ENCODE results near the gene TTLL11. TPM values are rescaled to one million over a fixed set of nuclear protein-coding genes. Genes with fewer than 3 reads are reported as not detected.

The TTLL11 gene
- total RNA-seq, 1 experiment from 2014 or later, result 7.0 TPM

- H3K27ac ChIP-seq (ENCODE audit: low read length), result no peak overlapping the region
- DNase-seq, result no peak
- no peaks in the 10 kb centered on the region for H3F3A ChIP-seq (ENCODE audit: low read length, unreplicated experiment)
- BruUV-seq (replicated peaks), result no TSS peak
- no peaks in the 10 kb centered on the region for H4K20me1 ChIP-seq (ENCODE audit: low read length)
- H3K27me3 ChIP-seq (ENCODE audit: low read length), result no peaks in the 10 kb centered on the region
- no peak overlapping the region for H3K9ac ChIP-seq (ENCODE audit: low read length)
- H3K4me1 ChIP-seq (ENCODE audit: insufficient read depth, low read length), result no peaks in the 10 kb centered on the region
- TF ChIP-seq EZH2phosphoT487 (IDR thresholded peaks at IDR 0.05; ENCODE audit: borderline replicate concordance, low read length), result no peak
- TF ChIP-seq, protein P1, sequence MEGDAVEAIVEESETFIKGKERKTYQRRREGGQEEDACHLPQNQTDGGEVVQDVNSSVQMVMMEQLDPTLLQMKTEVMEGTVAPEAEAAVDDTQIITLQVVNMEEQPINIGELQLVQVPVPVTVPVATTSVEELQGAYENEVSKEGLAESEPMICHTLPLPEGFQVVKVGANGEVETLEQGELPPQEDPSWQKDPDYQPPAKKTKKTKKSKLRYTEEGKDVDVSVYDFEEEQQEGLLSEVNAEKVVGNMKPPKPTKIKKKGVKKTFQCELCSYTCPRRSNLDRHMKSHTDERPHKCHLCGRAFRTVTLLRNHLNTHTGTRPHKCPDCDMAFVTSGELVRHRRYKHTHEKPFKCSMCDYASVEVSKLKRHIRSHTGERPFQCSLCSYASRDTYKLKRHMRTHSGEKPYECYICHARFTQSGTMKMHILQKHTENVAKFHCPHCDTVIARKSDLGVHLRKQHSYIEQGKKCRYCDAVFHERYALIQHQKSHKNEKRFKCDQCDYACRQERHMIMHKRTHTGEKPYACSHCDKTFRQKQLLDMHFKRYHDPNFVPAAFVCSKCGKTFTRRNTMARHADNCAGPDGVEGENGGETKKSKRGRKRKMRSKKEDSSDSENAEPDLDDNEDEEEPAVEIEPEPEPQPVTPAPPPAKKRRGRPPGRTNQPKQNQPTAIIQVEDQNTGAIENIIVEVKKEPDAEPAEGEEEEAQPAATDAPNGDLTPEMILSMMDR (conservative IDR thresholded peaks at IDR 0.05; ENCODE audit: low read depth, low read length), result no peak
- TF ChIP-seq EZH2 (IDR thresholded peaks at IDR 0.05; ENCODE audit: low read length, unreplicated experiment), result no peak
- intact Hi-C loops (cut with micrococcal nuclease), result no loop called here
- no peaks in the 10 kb centered on the region for H3K79me2 ChIP-seq (ENCODE audit: low read length)
- ChIA-PET CTCF (no interaction called here), POLR2A (ENCODE audit: unreplicated experiment) (no interaction called here)
- peaks cover 7% of the 10 kb centered on the region for H3K36me3 ChIP-seq (ENCODE audit: low read depth, low read length)
- H3K9me2 ChIP-seq (replicated peaks; ENCODE audit: low read length), result no peaks in the 10 kb centered on the region
- no peaks in the 10 kb centered on the region for H3K9me3 ChIP-seq (ENCODE audit: low read length)
- ATAC-seq, result no peak
- H3K4me2 ChIP-seq (ENCODE audit: low read length), result no peak overlapping the region
- H3K4me3 ChIP-seq (ENCODE audit: low read length), result no peak overlapping the region
- H2AFZ ChIP-seq (ENCODE audit: low read length), result no peak overlapping the region
These were observed 199.3 kb downstream of the TTLL11 start for GRCh38 chr9:121893786-121894185.

DNA sequence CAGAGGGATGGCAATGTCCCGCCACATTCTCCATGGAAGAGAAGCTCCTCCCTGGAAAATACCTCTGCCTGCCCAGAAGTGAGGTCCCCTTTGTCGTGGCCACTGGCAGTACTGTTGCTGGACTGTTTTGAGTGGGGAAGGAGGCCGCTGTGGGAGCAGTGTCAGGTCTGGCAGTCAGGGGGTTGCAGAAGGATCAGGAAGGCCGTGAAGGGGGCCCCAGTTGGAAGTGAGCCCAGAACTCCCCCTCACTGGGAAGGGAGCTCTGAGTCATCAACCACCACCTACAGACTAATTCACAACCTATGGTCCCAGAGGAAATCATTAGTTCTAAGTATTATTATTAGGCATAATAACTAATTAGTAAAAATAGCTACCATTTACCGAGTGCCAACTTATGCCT, 200.4 kb downstream of the TTLL11 start:
- Histone ChIP-seq H3F3A (ENCODE audit: low read length, unreplicated experiment) (no peaks in the 10 kb centered on the region), H4K20me1 (ENCODE audit: low read length) (no peaks in the 10 kb centered on the region), H3K4me2 (ENCODE audit: low read length) (no peak overlapping the region), H3K9me3 (ENCODE audit: low read length) (no peaks in the 10 kb centered on the region), H3K4me3 (ENCODE audit: low read length) (no peak overlapping the region), H3K27ac (ENCODE audit: low read length) (no peak overlapping the region), H3K9ac (ENCODE audit: low read length) (no peak overlapping the region), H3K79me2 (ENCODE audit: low read length) (no peaks in the 10 kb centered on the region), H3K27me3 (ENCODE audit: low read length) (no peaks in the 10 kb centered on the region), H3K4me1 (ENCODE audit: insufficient read depth, low read length) (no peaks in the 10 kb centered on the region), H3K9me2 (replicated peaks; ENCODE audit: low read length) (no peaks in the 10 kb centered on the region), H3K36me3 (ENCODE audit: low read depth, low read length) (peaks cover 7% of the 10 kb centered on the region), H2AFZ (ENCODE audit: low read length) (no peak overlapping the region)
- POLR2A ChIA-PET (ENCODE audit: unreplicated experiment), result no interaction called here
- intact Hi-C loops (cut with micrococcal nuclease), result no loop called here
- BruUV-seq (replicated peaks), result no TSS peak
- DNase-seq (no peak), ATAC-seq (no peak)
- TF ChIP-seq, protein P1 (conservative IDR thresholded peaks at IDR 0.05; ENCODE audit: low read depth, low read length), result no peak
- TF ChIP-seq EZH2 (IDR thresholded peaks at IDR 0.05; ENCODE audit: low read length, unreplicated experiment) (no peak), EZH2phosphoT487 (IDR thresholded peaks at IDR 0.05; ENCODE audit: borderline replicate concordance, low read length) (no peak)
- CTCF ChIA-PET, result no interaction called here

- no peak overlapping the region for H2AFZ ChIP-seq (ENCODE audit: low read length)
- no peaks in the 10 kb centered on the region for H3K4me1 ChIP-seq (ENCODE audit: insufficient read depth, low read length)
- H3K27me3 ChIP-seq (ENCODE audit: low read length), result no peaks in the 10 kb centered on the region
- TF ChIP-seq, protein P1 (conservative IDR thresholded peaks at IDR 0.05; ENCODE audit: low read depth, low read length), result no peak
- no peak for TF ChIP-seq EZH2 (IDR thresholded peaks at IDR 0.05; ENCODE audit: low read length, unreplicated experiment)
- TF ChIP-seq EZH2phosphoT487 (IDR thresholded peaks at IDR 0.05; ENCODE audit: borderline replicate concordance, low read length), result no peak
- H3K4me2 ChIP-seq (ENCODE audit: low read length), result no peak overlapping the region
- ChIA-PET POLR2A (ENCODE audit: unreplicated experiment) (no interaction called here), CTCF (no interaction called here)
- no peaks in the 10 kb centered on the region for H4K20me1 ChIP-seq (ENCODE audit: low read length)
- no TSS peak for BruUV-seq (replicated peaks)
- no peak for ATAC-seq
- no peak overlapping the region for H3K9ac ChIP-seq (ENCODE audit: low read length)
- no peak overlapping the region for H3K27ac ChIP-seq (ENCODE audit: low read length)
- no peaks in the 10 kb centered on the region for H3K9me3 ChIP-seq (ENCODE audit: low read length)
- intact Hi-C loops (cut with micrococcal nuclease), result no loop called here
- H3K4me3 ChIP-seq (ENCODE audit: low read length), result no peak overlapping the region
- no peak for DNase-seq
- peaks cover 7% of the 10 kb centered on the region for H3K36me3 ChIP-seq (ENCODE audit: low read depth, low read length)
- H3K79me2 ChIP-seq (ENCODE audit: low read length), result no peaks in the 10 kb centered on the region
- H3F3A ChIP-seq (ENCODE audit: low read length, unreplicated experiment), result no peaks in the 10 kb centered on the region
- no peaks in the 10 kb centered on the region for H3K9me2 ChIP-seq (replicated peaks; ENCODE audit: low read length)
These were observed 202.4 kb downstream of the TTLL11 start for GRCh38 chr9:121890746-121891145.
